ENCODE results near the gene MVD.

- TF ChIP-seq EZH2 (IDR thresholded peaks at IDR 0.05; ENCODE audit: borderline replicate concordance, low read length) (no peak), CTCF (IDR thresholded peaks at IDR 0.05; ENCODE audit: low read length) (no peak)
These were observed 16.9 kb downstream of the MVD start for GRCh38 chr16:88645941-88646340.

Data from OCI-LY1 (cell line).